Gastroesophageal sphincter (tissue), 3 donors: Measurements from ENCODE around the gene ARRB1.

Source experiments
- CTCF ChIP-seq, 4 experiments: fragments of 200-600 bp in 2 of 4; fragments of 450-650 bp in 2 of 4; sonication (generic) in 1 of 4; IDR thresholded peaks; one replicate each; pipeline ENCODE4 v1.5.1; 2017 to 2019; ENCODE audit warnings: antibody characterized with exemption in 4 of 4, mild to moderate bottlenecking in 2 of 4, moderate library complexity in 2 of 4
- EP300 ChIP-seq: sonication (generic); formaldehyde crosslinking; IDR thresholded peaks from one replicate; pipeline ENCODE4 v1.6.1; 2017; ENCODE audit warnings: antibody characterized with exemption, mild to moderate bottlenecking
- POLR2A ChIP-seq, 2 donors: fragments of 450-650 bp; IDR thresholded peaks; one replicate each; pipeline ENCODE4 v1.6.1; 2017; ENCODE audit warnings: antibody characterized with exemption in 2 of 2, mild to moderate bottlenecking in 2 of 2, moderate library complexity in 1 of 2
- POLR2AphosphoS5 ChIP-seq: sonication (generic); formaldehyde crosslinking; IDR thresholded peaks from one replicate; pipeline ENCODE4 v1.6.1; 2017; ENCODE audit warnings: antibody characterized with exemption

- TF ChIP-seq CTCF (IDR thresholded peaks at IDR 0.05) (no peak), POLR2A (IDR thresholded peaks at IDR 0.05) (no peak), POLR2AphosphoS5 (no peak), EP300 (no peak)
Observed at GRCh38 chr11:75271730-75272129, 79.7 kb downstream of the ARRB1 start.
